ENCODE results near the gene XPNPEP3. TPM values are rescaled to one million over a fixed set of nuclear protein-coding genes. Genes with fewer than 3 reads are reported as not detected.

XPNPEP3 gene
- polyA plus RNA-seq, 1 donor (not counting 4 experiments of a cell fraction or from before 2014, with no cell fraction given) = 21.1 TPM

DNA sequence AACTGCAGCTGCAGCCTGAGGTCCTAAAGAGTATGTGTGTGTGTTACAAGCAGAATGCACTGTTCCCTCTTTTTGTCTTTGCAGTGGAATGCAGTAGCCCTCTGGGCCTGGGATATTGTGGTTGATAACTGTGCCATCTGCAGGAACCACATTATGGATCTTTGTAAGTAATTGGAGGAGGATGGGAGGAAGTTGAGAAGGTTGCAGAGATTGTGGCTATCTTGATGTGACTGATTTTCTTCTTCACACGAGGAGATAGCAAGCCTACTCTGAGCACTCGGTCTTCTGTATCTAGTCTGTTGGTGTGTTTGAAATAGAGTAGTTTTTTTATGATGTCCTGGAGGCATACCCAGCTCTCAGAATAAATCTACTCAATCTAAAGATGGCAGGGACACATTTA lies 96.5 kb downstream of the XPNPEP3 start:
- no peaks in the 10 kb centered on the region for H3K9me3 ChIP-seq (ENCODE audit: control insufficient read depth, low read depth, low read length)
- peaks cover 67% of the 10 kb centered on the region for H3K79me2 ChIP-seq (ENCODE audit: control insufficient read depth, insufficient read depth, low read length)
- H3K4me1 ChIP-seq (ENCODE audit: control insufficient read depth, extremely low read depth, insufficient read depth, low read length) = peaks cover 22% of the 10 kb centered on the region
- no peak overlapping the region for H2AFZ ChIP-seq (ENCODE audit: control insufficient read depth, low read length)
- FAIRE-seq = no peak
- dilution Hi-C loops (cut with MboI; ENCODE audit: extremely low pct_ligation_motif_present, low sequenced_read_pairs) = no loop called here
- TF ChIP-seq, protein P1, sequence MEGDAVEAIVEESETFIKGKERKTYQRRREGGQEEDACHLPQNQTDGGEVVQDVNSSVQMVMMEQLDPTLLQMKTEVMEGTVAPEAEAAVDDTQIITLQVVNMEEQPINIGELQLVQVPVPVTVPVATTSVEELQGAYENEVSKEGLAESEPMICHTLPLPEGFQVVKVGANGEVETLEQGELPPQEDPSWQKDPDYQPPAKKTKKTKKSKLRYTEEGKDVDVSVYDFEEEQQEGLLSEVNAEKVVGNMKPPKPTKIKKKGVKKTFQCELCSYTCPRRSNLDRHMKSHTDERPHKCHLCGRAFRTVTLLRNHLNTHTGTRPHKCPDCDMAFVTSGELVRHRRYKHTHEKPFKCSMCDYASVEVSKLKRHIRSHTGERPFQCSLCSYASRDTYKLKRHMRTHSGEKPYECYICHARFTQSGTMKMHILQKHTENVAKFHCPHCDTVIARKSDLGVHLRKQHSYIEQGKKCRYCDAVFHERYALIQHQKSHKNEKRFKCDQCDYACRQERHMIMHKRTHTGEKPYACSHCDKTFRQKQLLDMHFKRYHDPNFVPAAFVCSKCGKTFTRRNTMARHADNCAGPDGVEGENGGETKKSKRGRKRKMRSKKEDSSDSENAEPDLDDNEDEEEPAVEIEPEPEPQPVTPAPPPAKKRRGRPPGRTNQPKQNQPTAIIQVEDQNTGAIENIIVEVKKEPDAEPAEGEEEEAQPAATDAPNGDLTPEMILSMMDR (optimal IDR thresholded peaks at IDR 0.05 in 1 of 3, IDR thresholded peaks at IDR 0.05 in 1 of 3, conservative IDR thresholded peaks at IDR 0.05 in 1 of 3; ENCODE audit: extremely low read depth in 1 of 3, insufficient read depth in 2 of 3, low read length in 3 of 3) = no peak
- no peak for TF ChIP-seq EZH2 (IDR thresholded peaks at IDR 0.05; ENCODE audit: low read length)
- H3K36me3 ChIP-seq (ENCODE audit: control insufficient read depth in 2 of 2, extremely low read depth in 1 of 2, insufficient read depth in 2 of 2, low read length in 2 of 2) = peaks cover 4 to 21% of the 10 kb centered on the region in 2 experiments
- H3K27ac ChIP-seq (ENCODE audit: control insufficient read depth, insufficient read depth, low read length) = no peak overlapping the region
- peak overlapping the region; percentile 96 for H3K4me2 ChIP-seq (ENCODE audit: control insufficient read depth, extremely low read depth, insufficient read depth, low read depth, low read length)
- DNase-seq (ENCODE audit: low read depth, low spot score) = no peak
- H3K9ac ChIP-seq (ENCODE audit: control insufficient read depth, extremely low read depth, insufficient read depth, low read length) = no peak overlapping the region
- H3K4me3 ChIP-seq (ENCODE audit: control insufficient read depth in 2 of 3, extremely low read depth in 1 of 3, insufficient read depth in 2 of 3, low read depth in 1 of 3, low read length in 3 of 3) = no peak overlapping the region
- H3K27me3 ChIP-seq (ENCODE audit: control insufficient read depth, extremely low read depth, insufficient read depth, low read length) = no peaks in the 10 kb centered on the region
- peaks cover 3% of the 10 kb centered on the region for H4K20me1 ChIP-seq (ENCODE audit: control insufficient read depth, extremely low read depth, insufficient read depth, low read length)
- H3K9me1 ChIP-seq (ENCODE audit: control insufficient read depth, extremely low read depth, insufficient read depth, low read length) = no peaks in the 10 kb centered on the region

DNA sequence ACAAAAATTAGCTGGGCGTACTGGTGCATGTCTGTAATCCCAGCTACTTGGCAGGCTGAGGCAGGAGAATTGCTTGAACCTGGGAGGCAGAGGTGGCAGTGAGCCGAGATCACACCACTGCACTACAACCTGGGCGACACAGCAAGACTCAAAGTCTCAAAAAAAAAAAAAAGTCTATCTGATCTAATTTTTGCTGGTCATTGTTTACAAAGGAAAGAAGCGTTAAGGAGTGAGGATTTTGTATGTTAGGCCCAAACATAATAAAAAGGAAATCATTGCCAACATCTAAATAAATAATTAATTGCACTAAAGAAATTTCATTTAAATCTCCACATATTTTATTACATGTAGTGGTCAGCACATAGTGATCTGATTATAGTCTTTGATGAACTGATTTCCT lies 97.2 kb downstream of the XPNPEP3 start:
- dilution Hi-C loops (cut with MboI; ENCODE audit: extremely low pct_ligation_motif_present, low sequenced_read_pairs) = no loop called here

More for the DNA sequence above, 97.2 kb downstream of the XPNPEP3 start:
- no peak overlapping the region for H3K9ac ChIP-seq (ENCODE audit: control insufficient read depth, extremely low read depth, insufficient read depth, low read length)
- H4K20me1 ChIP-seq (ENCODE audit: control insufficient read depth, extremely low read depth, insufficient read depth, low read length) = peaks cover 3% of the 10 kb centered on the region
- H3K4me3 ChIP-seq (ENCODE audit: control insufficient read depth in 2 of 3, extremely low read depth in 1 of 3, insufficient read depth in 2 of 3, low read depth in 1 of 3, low read length in 3 of 3) = no peak overlapping the region
- peaks cover 22% of the 10 kb centered on the region for H3K4me1 ChIP-seq (ENCODE audit: control insufficient read depth, extremely low read depth, insufficient read depth, low read length)
- H2AFZ ChIP-seq (ENCODE audit: control insufficient read depth, low read length) = no peak overlapping the region
- H3K9me3 ChIP-seq (ENCODE audit: control insufficient read depth, low read depth, low read length) = no peaks in the 10 kb centered on the region
- no peak overlapping the region for H3K4me2 ChIP-seq (ENCODE audit: control insufficient read depth, extremely low read depth, insufficient read depth, low read depth, low read length)
- DNase-seq (ENCODE audit: low read depth, low spot score) (no peak), FAIRE-seq (no peak)
- TF ChIP-seq EZH2 (IDR thresholded peaks at IDR 0.05; ENCODE audit: low read length) = no peak
- TF ChIP-seq, protein P1 (optimal IDR thresholded peaks at IDR 0.05 in 1 of 3, IDR thresholded peaks at IDR 0.05 in 1 of 3, conservative IDR thresholded peaks at IDR 0.05 in 1 of 3; ENCODE audit: extremely low read depth in 1 of 3, insufficient read depth in 2 of 3, low read length in 3 of 3) = no peak
- H3K79me2 ChIP-seq (ENCODE audit: control insufficient read depth, insufficient read depth, low read length) = peaks cover 73% of the 10 kb centered on the region
- peaks cover 4 to 21% of the 10 kb centered on the region in 2 experiments for H3K36me3 ChIP-seq (ENCODE audit: control insufficient read depth in 2 of 2, extremely low read depth in 1 of 2, insufficient read depth in 2 of 2, low read length in 2 of 2)
- H3K27ac ChIP-seq (ENCODE audit: control insufficient read depth, insufficient read depth, low read length) = no peak overlapping the region
- no peaks in the 10 kb centered on the region for H3K27me3 ChIP-seq (ENCODE audit: control insufficient read depth, extremely low read depth, insufficient read depth, low read length)
- H3K9me1 ChIP-seq (ENCODE audit: control insufficient read depth, extremely low read depth, insufficient read depth, low read length) = no peaks in the 10 kb centered on the region

Measured in keratinocyte (primary cell).